ENCODE measurements around the gene ZDHHC20.

The ZDHHC20 gene

DNA sequence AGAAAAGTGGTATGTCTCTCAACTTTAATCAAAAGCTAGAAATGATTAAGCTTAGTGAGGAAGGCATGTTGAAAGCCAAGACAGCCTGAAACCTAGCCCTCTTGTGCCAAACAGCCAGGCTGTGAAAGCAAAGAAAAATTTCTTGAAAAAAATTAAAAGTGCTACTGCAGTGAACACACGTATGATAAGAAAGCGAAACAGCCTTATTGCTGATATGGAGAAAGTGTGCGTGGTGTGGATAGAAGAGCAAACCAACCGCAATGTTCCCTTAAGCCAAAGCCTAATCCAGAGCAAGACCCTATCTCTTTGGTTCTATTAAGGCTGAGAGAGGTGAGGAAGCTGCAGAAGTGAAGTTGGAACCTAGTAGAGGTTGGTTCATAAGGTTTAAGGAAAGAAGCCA is 96.4 kb downstream of the ZDHHC20 start:
- Histone ChIP-seq H3K27me3 (ENCODE audit: control insufficient read depth, insufficient read depth, low read length) (no peaks in the 10 kb centered on the region), H3K36me3 (ENCODE audit: control insufficient read depth, insufficient read depth, low read length) (no peaks in the 10 kb centered on the region), H3K9me3 (ENCODE audit: control insufficient read depth, insufficient read depth, low read depth, low read length) (peaks cover 7% of the 10 kb centered on the region; the same call in 1 of the 2 replicates), H3K27ac (ENCODE audit: low read depth, low read length) (no peak overlapping the region), H3K4me1 (ENCODE audit: control insufficient read depth, insufficient read depth, low read length) (peaks cover 8% of the 10 kb centered on the region), H3K4me3 (ENCODE audit: low read depth, low read length) (no peak overlapping the region), H3K9ac (ENCODE audit: low read length) (no peak overlapping the region)

DNA sequence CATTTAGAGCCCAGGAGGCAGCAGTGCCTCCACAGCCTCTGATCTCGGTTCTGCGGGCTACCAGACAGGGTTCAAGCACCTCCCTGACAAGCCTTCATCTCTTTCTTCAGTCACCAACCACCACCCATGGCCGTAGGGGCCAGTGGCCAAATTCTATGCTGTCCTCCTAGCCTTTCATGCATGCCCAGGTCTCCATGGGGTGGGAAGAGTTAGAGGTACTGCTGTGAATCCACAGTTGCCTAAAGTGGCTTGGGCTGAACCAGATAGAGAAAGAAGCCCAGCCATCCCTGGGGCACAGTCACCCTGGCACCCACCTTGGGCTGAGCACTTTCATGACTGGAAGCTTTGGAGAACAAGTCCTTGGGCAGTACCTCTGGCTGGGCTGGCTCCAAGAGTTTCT is 97.4 kb downstream of the ZDHHC20 start:
- Histone ChIP-seq H3K9ac (ENCODE audit: low read length) (no peak overlapping the region), H3K27ac (ENCODE audit: low read depth, low read length) (no peak overlapping the region), H3K9me3 (ENCODE audit: control insufficient read depth, insufficient read depth, low read depth, low read length) (peaks cover 7% of the 10 kb centered on the region; the same call in 1 of the 2 replicates), H3K36me3 (ENCODE audit: control insufficient read depth, insufficient read depth, low read length) (no peaks in the 10 kb centered on the region), H3K4me3 (ENCODE audit: low read depth, low read length) (no peak overlapping the region), H3K27me3 (ENCODE audit: control insufficient read depth, insufficient read depth, low read length) (no peaks in the 10 kb centered on the region), H3K4me1 (ENCODE audit: control insufficient read depth, insufficient read depth, low read length) (peaks cover 8% of the 10 kb centered on the region)

DNA sequence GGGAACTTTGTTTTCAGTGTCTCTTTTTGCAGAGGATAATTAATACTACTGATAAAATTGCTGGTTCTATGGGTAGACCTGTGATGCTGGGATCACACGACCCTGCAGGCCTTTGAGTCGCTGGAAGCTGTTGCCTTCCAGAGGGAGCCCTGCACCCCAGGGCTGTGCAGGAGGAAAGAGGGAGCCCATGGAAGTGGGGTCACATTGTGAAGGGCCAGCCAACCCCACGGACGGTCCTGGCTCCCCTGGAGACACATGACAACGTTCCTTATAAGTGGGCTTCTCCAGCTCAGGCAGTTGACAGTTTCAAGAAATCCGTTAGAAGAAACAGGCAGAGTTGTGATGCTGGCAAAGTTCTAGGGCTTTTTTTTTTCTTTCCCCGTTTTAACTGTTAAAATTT is 98.0 kb downstream of the ZDHHC20 start:
- Histone ChIP-seq H3K36me3 (ENCODE audit: control insufficient read depth, insufficient read depth, low read length) (no peaks in the 10 kb centered on the region), H3K9ac (ENCODE audit: low read length) (no peak overlapping the region), H3K9me3 (ENCODE audit: control insufficient read depth, insufficient read depth, low read depth, low read length) (peaks cover 7% of the 10 kb centered on the region; the same call in 1 of the 2 replicates), H3K27me3 (ENCODE audit: control insufficient read depth, insufficient read depth, low read length) (no peaks in the 10 kb centered on the region), H3K4me1 (ENCODE audit: control insufficient read depth, insufficient read depth, low read length) (peaks cover 6% of the 10 kb centered on the region), H3K27ac (ENCODE audit: low read depth, low read length) (no peak overlapping the region), H3K4me3 (ENCODE audit: low read depth, low read length) (no peak overlapping the region)

DNA sequence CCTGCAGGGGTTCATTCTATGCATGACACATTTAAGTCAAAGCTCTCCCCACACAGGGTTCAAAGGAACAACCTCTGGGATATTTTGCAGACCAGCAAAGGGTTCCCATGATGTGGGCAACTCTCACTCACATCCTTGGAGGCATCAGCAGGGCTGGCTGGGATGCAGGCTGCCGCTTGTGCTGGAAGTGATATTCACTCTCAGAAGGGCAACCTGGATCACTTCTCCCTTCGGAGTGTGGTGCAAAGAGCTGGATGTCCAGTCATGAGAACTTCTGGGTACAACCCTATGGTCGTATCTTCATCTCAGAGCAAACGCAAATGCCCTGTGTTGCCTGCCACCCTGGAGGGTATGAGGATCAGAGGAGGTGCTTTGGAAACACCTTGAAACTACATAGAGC is 98.6 kb downstream of the ZDHHC20 start:
- Histone ChIP-seq H3K27ac (ENCODE audit: low read depth, low read length) (no peak overlapping the region), H3K36me3 (ENCODE audit: control insufficient read depth, insufficient read depth, low read length) (no peaks in the 10 kb centered on the region), H3K9me3 (ENCODE audit: control insufficient read depth, insufficient read depth, low read depth, low read length) (peaks cover 7% of the 10 kb centered on the region; the same call in 1 of the 2 replicates), H3K4me1 (ENCODE audit: control insufficient read depth, insufficient read depth, low read length) (no peaks in the 10 kb centered on the region; the same call in 1 of the 2 replicates), H3K9ac (ENCODE audit: low read length) (no peak overlapping the region), H3K4me3 (ENCODE audit: low read depth, low read length) (no peak overlapping the region), H3K27me3 (ENCODE audit: control insufficient read depth, insufficient read depth, low read length) (no peaks in the 10 kb centered on the region)

DNA sequence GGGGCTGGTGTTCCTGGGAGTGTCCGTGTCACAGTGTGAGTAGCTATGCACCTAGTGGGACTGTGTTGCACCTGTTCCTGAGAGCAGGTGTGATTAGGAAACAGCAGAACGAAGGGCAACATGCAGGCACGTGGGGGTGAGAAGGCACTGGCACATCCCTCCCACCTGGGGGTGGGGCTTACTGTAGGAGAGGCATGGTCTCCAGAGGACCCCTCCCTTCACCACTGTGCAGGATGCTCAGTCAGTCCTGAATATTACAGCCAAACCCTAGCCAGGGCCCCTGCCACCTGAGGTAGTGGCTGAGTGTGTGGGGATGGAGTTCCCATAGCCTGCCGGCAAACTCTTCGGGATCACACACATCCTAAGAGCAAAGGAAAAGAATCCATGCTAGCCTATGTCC is 99.2 kb downstream of the ZDHHC20 start:
- H3K27ac ChIP-seq (ENCODE audit: low read depth, low read length) = no peak overlapping the region
- H3K9ac ChIP-seq (ENCODE audit: low read length) = no peak overlapping the region
- no peak overlapping the region for H3K4me3 ChIP-seq (ENCODE audit: low read depth, low read length)
- H3K4me1 ChIP-seq (ENCODE audit: control insufficient read depth, insufficient read depth, low read length) = peaks cover 3% of the 10 kb centered on the region; the same call in 1 of the 2 replicates
- peaks cover 7% of the 10 kb centered on the region; the same call in 1 of the 2 replicates for H3K9me3 ChIP-seq (ENCODE audit: control insufficient read depth, insufficient read depth, low read depth, low read length)
- no peaks in the 10 kb centered on the region for H3K27me3 ChIP-seq (ENCODE audit: control insufficient read depth, insufficient read depth, low read length)
- no peaks in the 10 kb centered on the region for H3K36me3 ChIP-seq (ENCODE audit: control insufficient read depth, insufficient read depth, low read length)

DNA sequence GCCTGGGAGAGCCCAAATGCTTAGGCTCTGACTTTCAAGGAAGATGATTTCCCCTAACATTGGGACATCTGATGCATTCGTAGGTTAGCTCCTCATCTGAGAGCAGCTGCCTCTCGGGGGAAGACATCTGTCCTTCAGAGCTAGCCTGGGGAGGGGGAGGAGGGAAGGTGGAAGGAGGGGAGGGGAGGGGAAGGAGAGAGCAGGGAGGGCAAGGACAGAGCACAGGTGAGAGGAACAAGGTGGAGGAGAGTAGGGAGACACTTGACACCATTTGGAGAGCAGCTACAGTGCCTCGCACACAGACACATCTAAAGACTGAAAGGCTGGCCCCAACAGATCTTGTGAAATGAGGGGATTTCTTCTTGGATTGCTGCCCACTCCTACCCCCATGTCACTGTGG is 103.8 kb downstream of the ZDHHC20 start:
- Histone ChIP-seq H3K9me3 (ENCODE audit: control insufficient read depth, insufficient read depth, low read depth, low read length) (no peaks in the 10 kb centered on the region), H3K4me1 (ENCODE audit: control insufficient read depth, insufficient read depth, low read length) (peaks cover 4% of the 10 kb centered on the region; the same call in 1 of the 2 replicates), H3K27me3 (ENCODE audit: control insufficient read depth, insufficient read depth, low read length) (no peaks in the 10 kb centered on the region), H3K27ac (ENCODE audit: low read depth, low read length) (no peak overlapping the region), H3K36me3 (ENCODE audit: control insufficient read depth, insufficient read depth, low read length) (no peaks in the 10 kb centered on the region), H3K4me3 (ENCODE audit: low read depth, low read length) (no peak overlapping the region), H3K9ac (ENCODE audit: low read length) (no peak overlapping the region)

DNA sequence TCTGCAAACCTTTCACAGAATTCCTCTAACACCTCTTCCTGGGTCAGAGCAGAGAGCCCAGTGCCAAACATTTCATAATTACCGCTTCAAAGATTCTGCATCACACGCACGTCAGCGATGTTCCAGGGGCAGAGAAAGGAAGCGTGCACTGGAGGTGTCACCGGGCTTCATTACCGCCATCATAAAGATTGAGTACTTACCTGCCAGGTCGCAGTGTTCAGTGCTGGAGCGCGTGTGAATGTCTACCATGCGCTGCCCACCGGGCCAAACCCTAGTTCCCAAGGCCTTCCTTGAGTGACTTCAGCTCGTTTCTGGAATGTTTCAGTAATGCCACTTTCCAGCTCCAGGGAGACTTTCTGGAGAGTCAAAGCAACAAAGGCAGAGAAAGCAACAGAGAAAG is 104.4 kb downstream of the ZDHHC20 start:
- H3K9me3 ChIP-seq (ENCODE audit: control insufficient read depth, insufficient read depth, low read depth, low read length) = no peaks in the 10 kb centered on the region
- H3K4me3 ChIP-seq (ENCODE audit: low read depth, low read length) = no peak overlapping the region
- peaks cover 4% of the 10 kb centered on the region; the same call in 1 of the 2 replicates for H3K4me1 ChIP-seq (ENCODE audit: control insufficient read depth, insufficient read depth, low read length)
- no peaks in the 10 kb centered on the region for H3K27me3 ChIP-seq (ENCODE audit: control insufficient read depth, insufficient read depth, low read length)
- no peak overlapping the region for H3K27ac ChIP-seq (ENCODE audit: low read depth, low read length)
- no peaks in the 10 kb centered on the region for H3K36me3 ChIP-seq (ENCODE audit: control insufficient read depth, insufficient read depth, low read length)
- no peak overlapping the region for H3K9ac ChIP-seq (ENCODE audit: low read length)

DNA sequence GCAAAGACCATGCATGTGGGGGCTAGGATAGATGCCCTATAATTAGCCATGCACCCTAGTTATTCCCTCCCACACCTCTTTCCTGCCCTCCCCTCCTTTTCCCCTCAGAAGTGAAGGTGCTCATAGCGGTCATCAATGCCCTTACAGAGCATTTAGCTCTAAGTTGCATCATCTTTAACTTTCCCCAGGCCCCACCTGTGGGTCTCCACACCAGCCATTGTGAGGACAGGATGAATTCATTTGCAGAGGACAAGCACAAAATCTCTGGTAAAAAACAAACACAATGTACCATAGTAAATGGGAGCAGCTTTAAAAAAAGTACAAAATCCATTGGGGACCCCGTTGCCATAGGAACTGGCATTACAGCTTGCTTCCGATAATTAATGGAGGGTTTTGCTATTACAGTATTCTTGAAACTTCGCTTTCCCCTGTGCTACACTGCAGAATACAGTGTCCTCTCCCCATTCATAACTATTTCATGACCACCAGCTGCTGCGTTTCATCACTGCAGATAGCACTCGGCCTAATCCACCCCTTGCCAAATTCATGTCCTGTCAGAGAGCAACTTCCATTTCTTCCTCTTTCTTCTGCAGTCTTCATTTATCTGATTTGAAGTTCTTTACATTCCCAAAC is 110.5 kb downstream of the ZDHHC20 start:
- no peak overlapping the region for H3K27ac ChIP-seq (ENCODE audit: low read depth, low read length)
- no peaks in the 10 kb centered on the region for H3K4me1 ChIP-seq (ENCODE audit: control insufficient read depth, insufficient read depth, low read length)
- no peak overlapping the region for H3K9ac ChIP-seq (ENCODE audit: low read length)
- no peaks in the 10 kb centered on the region for H3K27me3 ChIP-seq (ENCODE audit: control insufficient read depth, insufficient read depth, low read length)
- no peak overlapping the region for H3K4me3 ChIP-seq (ENCODE audit: low read depth, low read length)
- no peaks in the 10 kb centered on the region for H3K36me3 ChIP-seq (ENCODE audit: control insufficient read depth, insufficient read depth, low read length)
- no peaks in the 10 kb centered on the region for H3K9me3 ChIP-seq (ENCODE audit: control insufficient read depth, insufficient read depth, low read depth, low read length)

DNA sequence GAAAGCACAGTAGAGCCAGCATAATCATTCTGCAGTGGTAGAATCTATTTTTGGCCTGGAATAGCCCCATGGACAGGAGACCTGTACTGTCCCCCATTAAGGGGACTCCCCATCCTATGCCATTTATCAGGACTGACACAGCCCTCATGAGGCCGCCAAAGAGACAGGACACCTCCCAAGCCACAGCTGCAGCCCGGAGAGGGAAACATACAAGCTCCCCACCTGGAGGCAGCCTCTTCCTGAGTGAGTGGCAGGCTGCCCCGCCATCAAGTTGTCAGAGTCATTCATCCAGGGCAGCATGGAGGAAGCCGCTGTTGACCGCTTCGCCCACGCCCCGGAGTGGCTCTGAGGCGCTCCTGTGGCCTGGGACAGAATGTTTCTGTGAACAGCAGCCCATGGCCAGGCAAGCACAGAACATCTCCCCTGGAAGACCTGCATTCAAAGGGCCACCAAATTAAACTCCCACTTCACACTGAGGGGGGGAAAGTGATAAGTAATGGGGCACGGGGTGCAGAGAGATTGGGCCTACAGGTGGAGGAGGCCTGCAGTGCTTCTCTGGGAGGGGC is 111.3 kb downstream of the ZDHHC20 start:
- no peak overlapping the region for H3K27ac ChIP-seq (ENCODE audit: low read depth, low read length)
- no peaks in the 10 kb centered on the region for H3K9me3 ChIP-seq (ENCODE audit: control insufficient read depth, insufficient read depth, low read depth, low read length)
- no peaks in the 10 kb centered on the region for H3K27me3 ChIP-seq (ENCODE audit: control insufficient read depth, insufficient read depth, low read length)
- H3K9ac ChIP-seq (ENCODE audit: low read length) = no peak overlapping the region
- no peaks in the 10 kb centered on the region for H3K4me1 ChIP-seq (ENCODE audit: control insufficient read depth, insufficient read depth, low read length)
- H3K4me3 ChIP-seq (ENCODE audit: low read depth, low read length) = no peak overlapping the region
- no peaks in the 10 kb centered on the region for H3K36me3 ChIP-seq (ENCODE audit: control insufficient read depth, insufficient read depth, low read length)

DNA sequence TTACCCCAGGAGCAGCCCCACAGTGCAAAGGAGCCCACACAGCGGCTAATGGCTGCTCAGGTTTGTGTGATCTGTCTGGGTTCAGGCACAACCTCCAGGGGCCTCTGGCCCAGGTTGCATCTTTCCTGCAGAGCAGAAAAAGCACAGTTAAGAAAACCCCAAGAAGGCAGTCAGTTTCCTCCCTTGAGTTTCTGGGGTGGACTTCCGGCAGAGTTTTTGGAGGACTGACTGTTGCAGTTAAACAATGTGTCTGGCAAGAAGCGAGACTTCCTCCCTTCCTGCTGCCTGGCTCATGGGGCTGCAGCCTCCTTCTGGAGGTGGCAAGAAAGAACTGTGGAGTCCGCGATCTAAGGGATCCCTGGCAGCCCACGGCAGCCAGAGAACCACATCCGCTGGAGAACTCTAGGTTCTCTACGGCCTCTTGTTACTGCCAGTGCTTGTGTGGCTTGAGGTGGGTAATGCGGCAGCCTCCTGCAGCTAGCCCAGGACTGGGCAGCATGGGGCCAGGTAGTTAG is 114.4 kb downstream of the ZDHHC20 start:
- Histone ChIP-seq H3K9ac (ENCODE audit: low read length) (no peak overlapping the region), H3K27ac (ENCODE audit: low read depth, low read length) (no peak overlapping the region), H3K9me3 (ENCODE audit: control insufficient read depth, insufficient read depth, low read depth, low read length) (no peaks in the 10 kb centered on the region), H3K4me3 (ENCODE audit: low read depth, low read length) (no peak overlapping the region), H3K36me3 (ENCODE audit: control insufficient read depth, insufficient read depth, low read length) (no peaks in the 10 kb centered on the region), H3K4me1 (ENCODE audit: control insufficient read depth, insufficient read depth, low read length) (no peaks in the 10 kb centered on the region), H3K27me3 (ENCODE audit: control insufficient read depth, insufficient read depth, low read length) (no peaks in the 10 kb centered on the region)

DNA sequence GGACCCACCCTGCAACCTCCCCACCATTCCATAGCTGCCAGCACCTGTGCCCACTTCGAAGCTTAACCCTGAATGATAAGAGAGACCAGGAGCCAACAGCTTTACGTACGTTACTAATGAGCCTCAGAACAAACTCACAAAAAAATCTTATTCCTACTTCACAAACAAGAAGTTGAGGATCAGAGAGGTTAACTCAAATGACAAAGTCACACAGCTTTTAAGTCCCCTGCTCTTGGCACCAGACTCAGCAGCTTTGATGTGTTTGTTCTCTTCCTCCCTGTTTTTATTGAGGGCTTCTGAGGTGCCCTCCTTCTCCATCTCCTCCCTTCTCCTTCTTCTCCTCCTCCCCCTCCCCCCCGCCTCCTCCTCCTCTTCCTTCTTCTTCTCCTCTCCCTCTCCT is 115.4 kb downstream of the ZDHHC20 start:
- Histone ChIP-seq H3K36me3 (ENCODE audit: control insufficient read depth, insufficient read depth, low read length) (no peaks in the 10 kb centered on the region), H3K27me3 (ENCODE audit: control insufficient read depth, insufficient read depth, low read length) (no peaks in the 10 kb centered on the region), H3K27ac (ENCODE audit: low read depth, low read length) (no peak overlapping the region), H3K9ac (ENCODE audit: low read length) (no peak overlapping the region), H3K9me3 (ENCODE audit: control insufficient read depth, insufficient read depth, low read depth, low read length) (no peaks in the 10 kb centered on the region), H3K4me3 (ENCODE audit: low read depth, low read length) (no peak overlapping the region), H3K4me1 (ENCODE audit: control insufficient read depth, insufficient read depth, low read length) (peaks cover 4% of the 10 kb centered on the region)
